ENCODE results near the gene SERP2. TPM values are rescaled to one million over a fixed set of nuclear protein-coding genes. Genes with fewer than 3 reads are reported as not detected.

The SERP2 gene
- total and polyA plus RNA-seq, 9 of the 15 experiments (the other 6 are each of a cell fraction or from before 2014, with no cell fraction given) = 0.13 TPM; not detected in 8

DNA sequence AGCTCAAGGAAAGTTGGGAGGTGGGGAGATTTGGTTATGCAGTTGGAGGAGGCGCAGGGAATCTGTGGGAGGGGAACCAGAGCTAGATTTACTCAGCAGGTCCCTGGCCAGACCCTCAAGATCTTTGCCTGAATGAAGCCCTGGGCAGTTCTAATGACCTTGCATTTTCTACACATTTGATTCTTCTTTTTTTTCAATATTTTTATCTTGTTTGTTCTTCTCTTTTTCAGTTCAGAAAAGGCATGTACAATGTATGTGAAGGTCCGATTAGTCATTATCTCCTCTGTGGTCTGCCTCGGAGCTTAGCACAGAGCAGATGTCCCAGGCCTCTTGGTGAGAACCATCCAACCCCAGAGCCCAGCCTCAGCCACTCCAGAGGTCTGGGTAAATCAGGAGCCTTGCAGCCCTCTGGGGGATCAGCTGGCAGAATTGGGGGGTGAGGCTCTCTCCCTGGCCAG is 24.2 kb downstream of the SERP2 start (continued):
- TF ChIP-seq, protein P1, sequence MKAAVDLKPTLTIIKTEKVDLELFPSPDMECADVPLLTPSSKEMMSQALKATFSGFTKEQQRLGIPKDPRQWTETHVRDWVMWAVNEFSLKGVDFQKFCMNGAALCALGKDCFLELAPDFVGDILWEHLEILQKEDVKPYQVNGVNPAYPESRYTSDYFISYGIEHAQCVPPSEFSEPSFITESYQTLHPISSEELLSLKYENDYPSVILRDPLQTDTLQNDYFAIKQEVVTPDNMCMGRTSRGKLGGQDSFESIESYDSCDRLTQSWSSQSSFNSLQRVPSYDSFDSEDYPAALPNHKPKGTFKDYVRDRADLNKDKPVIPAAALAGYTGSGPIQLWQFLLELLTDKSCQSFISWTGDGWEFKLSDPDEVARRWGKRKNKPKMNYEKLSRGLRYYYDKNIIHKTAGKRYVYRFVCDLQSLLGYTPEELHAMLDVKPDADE (conservative IDR thresholded peaks at IDR 0.05; ENCODE audit: control insufficient read depth, low read depth, low read length) = no peak
- TF ChIP-seq HDGF (IDR thresholded peaks at IDR 0.05) (no peak), ZNF764 (CRISPR knock-in tag; IDR thresholded peaks at IDR 0.05; ENCODE audit: low read depth) (no peak), ZNF184 (CRISPR knock-in tag; IDR thresholded peaks at IDR 0.05) (no peak), KLF13 (tag; IDR thresholded peaks at IDR 0.05; ENCODE audit: borderline replicate concordance, low read depth) (no peak), SAFB (IDR thresholded peaks at IDR 0.05; ENCODE audit: borderline replicate concordance, low read depth, low read length) (no peak), DDX20 (tag; IDR thresholded peaks at IDR 0.05; ENCODE audit: low read depth) (no peak), ZFPM2 (CRISPR knock-in tag; IDR thresholded peaks at IDR 0.05) (no peak)
- TF ChIP-seq, protein P2, sequence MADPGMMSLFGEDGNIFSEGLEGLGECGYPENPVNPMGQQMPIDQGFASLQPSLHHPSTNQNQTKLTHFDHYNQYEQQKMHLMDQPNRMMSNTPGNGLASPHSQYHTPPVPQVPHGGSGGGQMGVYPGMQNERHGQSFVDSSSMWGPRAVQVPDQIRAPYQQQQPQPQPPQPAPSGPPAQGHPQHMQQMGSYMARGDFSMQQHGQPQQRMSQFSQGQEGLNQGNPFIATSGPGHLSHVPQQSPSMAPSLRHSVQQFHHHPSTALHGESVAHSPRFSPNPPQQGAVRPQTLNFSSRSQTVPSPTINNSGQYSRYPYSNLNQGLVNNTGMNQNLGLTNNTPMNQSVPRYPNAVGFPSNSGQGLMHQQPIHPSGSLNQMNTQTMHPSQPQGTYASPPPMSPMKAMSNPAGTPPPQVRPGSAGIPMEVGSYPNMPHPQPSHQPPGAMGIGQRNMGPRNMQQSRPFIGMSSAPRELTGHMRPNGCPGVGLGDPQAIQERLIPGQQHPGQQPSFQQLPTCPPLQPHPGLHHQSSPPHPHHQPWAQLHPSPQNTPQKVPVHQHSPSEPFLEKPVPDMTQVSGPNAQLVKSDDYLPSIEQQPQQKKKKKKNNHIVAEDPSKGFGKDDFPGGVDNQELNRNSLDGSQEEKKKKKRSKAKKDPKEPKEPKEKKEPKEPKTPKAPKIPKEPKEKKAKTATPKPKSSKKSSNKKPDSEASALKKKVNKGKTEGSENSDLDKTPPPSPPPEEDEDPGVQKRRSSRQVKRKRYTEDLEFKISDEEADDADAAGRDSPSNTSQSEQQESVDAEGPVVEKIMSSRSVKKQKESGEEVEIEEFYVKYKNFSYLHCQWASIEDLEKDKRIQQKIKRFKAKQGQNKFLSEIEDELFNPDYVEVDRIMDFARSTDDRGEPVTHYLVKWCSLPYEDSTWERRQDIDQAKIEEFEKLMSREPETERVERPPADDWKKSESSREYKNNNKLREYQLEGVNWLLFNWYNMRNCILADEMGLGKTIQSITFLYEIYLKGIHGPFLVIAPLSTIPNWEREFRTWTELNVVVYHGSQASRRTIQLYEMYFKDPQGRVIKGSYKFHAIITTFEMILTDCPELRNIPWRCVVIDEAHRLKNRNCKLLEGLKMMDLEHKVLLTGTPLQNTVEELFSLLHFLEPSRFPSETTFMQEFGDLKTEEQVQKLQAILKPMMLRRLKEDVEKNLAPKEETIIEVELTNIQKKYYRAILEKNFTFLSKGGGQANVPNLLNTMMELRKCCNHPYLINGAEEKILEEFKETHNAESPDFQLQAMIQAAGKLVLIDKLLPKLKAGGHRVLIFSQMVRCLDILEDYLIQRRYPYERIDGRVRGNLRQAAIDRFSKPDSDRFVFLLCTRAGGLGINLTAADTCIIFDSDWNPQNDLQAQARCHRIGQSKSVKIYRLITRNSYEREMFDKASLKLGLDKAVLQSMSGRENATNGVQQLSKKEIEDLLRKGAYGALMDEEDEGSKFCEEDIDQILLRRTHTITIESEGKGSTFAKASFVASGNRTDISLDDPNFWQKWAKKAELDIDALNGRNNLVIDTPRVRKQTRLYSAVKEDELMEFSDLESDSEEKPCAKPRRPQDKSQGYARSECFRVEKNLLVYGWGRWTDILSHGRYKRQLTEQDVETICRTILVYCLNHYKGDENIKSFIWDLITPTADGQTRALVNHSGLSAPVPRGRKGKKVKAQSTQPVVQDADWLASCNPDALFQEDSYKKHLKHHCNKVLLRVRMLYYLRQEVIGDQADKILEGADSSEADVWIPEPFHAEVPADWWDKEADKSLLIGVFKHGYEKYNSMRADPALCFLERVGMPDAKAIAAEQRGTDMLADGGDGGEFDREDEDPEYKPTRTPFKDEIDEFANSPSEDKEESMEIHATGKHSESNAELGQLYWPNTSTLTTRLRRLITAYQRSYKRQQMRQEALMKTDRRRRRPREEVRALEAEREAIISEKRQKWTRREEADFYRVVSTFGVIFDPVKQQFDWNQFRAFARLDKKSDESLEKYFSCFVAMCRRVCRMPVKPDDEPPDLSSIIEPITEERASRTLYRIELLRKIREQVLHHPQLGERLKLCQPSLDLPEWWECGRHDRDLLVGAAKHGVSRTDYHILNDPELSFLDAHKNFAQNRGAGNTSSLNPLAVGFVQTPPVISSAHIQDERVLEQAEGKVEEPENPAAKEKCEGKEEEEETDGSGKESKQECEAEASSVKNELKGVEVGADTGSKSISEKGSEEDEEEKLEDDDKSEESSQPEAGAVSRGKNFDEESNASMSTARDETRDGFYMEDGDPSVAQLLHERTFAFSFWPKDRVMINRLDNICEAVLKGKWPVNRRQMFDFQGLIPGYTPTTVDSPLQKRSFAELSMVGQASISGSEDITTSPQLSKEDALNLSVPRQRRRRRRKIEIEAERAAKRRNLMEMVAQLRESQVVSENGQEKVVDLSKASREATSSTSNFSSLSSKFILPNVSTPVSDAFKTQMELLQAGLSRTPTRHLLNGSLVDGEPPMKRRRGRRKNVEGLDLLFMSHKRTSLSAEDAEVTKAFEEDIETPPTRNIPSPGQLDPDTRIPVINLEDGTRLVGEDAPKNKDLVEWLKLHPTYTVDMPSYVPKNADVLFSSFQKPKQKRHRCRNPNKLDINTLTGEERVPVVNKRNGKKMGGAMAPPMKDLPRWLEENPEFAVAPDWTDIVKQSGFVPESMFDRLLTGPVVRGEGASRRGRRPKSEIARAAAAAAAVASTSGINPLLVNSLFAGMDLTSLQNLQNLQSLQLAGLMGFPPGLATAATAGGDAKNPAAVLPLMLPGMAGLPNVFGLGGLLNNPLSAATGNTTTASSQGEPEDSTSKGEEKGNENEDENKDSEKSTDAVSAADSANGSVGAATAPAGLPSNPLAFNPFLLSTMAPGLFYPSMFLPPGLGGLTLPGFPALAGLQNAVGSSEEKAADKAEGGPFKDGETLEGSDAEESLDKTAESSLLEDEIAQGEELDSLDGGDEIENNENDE (IDR thresholded peaks at IDR 0.05; ENCODE audit: low read depth, low read length) = no peak
- TF ChIP-seq, protein P3, sequence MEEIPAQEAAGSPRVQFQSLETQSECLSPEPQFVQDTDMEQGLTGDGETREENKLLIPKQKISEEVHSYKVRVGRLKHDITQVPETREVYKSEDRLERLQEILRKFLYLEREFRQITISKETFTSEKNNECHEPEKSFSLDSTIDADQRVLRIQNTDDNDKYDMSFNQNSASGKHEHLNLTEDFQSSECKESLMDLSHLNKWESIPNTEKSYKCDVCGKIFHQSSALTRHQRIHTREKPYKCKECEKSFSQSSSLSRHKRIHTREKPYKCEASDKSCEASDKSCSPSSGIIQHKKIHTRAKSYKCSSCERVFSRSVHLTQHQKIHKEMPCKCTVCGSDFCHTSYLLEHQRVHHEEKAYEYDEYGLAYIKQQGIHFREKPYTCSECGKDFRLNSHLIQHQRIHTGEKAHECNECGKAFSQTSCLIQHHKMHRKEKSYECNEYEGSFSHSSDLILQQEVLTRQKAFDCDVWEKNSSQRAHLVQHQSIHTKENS (CRISPR knock-in tag; IDR thresholded peaks at IDR 0.05) = no peak
- TF ChIP-seq, protein P4, sequence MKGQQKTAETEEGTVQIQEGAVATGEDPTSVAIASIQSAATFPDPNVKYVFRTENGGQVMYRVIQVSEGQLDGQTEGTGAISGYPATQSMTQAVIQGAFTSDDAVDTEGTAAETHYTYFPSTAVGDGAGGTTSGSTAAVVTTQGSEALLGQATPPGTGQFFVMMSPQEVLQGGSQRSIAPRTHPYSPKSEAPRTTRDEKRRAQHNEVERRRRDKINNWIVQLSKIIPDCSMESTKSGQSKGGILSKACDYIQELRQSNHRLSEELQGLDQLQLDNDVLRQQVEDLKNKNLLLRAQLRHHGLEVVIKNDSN (CRISPR knock-in tag; IDR thresholded peaks at IDR 0.05) = no peak

Measured in K562 (cell line).